HepG2 (cell line): ENCODE results near the gene ZNF770. TPM values are rescaled to one million over a fixed set of nuclear protein-coding genes. Genes with fewer than 3 reads are reported as not detected.

Experiments
- ARHGAP35 ChIP-seq: sonication (generic); formaldehyde crosslinking; IDR thresholded peaks from 2 replicates; pipeline ENCODE4 v1.9.0; 2022; ENCODE audit warnings: mild to moderate bottlenecking, inconsistent platforms, moderate library complexity, missing genetic modification reagents, borderline replicate concordance
- ARNT2 ChIP-seq: sonication (generic); formaldehyde crosslinking; IDR thresholded peaks from 2 replicates; pipeline ENCODE4 v1.8.0; 2022; ENCODE audit warnings: mild to moderate bottlenecking, low read depth, missing genetic modification reagents, moderate library complexity
- CC2D1A ChIP-seq: sonication (generic); formaldehyde crosslinking; IDR thresholded peaks from 2 replicates; pipeline ENCODE4 v1.8.1; 2023; ENCODE audit warnings: mild to moderate bottlenecking, missing genetic modification reagents
- DNMT1 ChIP-seq: sonication (generic); formaldehyde crosslinking; IDR thresholded peaks from 2 replicates; pipeline ENCODE4 v1.5.1; 2020; ENCODE audit warnings: mild to moderate bottlenecking, missing genetic modification reagents
- GLI4 ChIP-seq: sonication (generic); formaldehyde crosslinking; IDR thresholded peaks from 2 replicates; pipeline ENCODE4 v1.5.1; 2020; ENCODE audit warnings: missing genetic modification reagents, mild to moderate bottlenecking, moderate library complexity, borderline replicate concordance
- GTF2F1 ChIP-seq: fragments of 150-350 bp; IDR thresholded peaks from 2 replicates; pipeline ENCODE4 v1.6.1; 2014; ENCODE audit warnings: low read length
- KDM2A ChIP-seq: sonication (generic); formaldehyde crosslinking; IDR thresholded peaks from 2 replicates; pipeline ENCODE4 v1.4.0; 2020; ENCODE audit warnings: low read depth, missing genetic modification reagents, borderline replicate concordance
- NBN ChIP-seq: fragments of 450-650 bp; conservative IDR thresholded peaks from 2 replicates; pipeline ENCODE4 v1.6.1; 2017
- SRY ChIP-seq: sonication (generic); formaldehyde crosslinking; IDR thresholded peaks from 2 replicates; pipeline ENCODE4 v1.8.0; 2022; ENCODE audit warnings: mild to moderate bottlenecking, missing genetic modification reagents
- TMF1 ChIP-seq: sonication (generic); formaldehyde crosslinking; IDR thresholded peaks from 2 replicates; pipeline ENCODE4 v1.8.1; 2022; ENCODE audit warnings: low read depth, missing genetic modification reagents
- ZNF296 ChIP-seq: sonication (generic); formaldehyde crosslinking; conservative IDR thresholded peaks from 2 replicates; pipeline ENCODE4 v1.5.0; 2020; ENCODE audit warnings: mild to moderate bottlenecking, missing genetic modification reagents
- ZNF432 ChIP-seq: sonication (generic); formaldehyde crosslinking; IDR thresholded peaks from 2 replicates; pipeline ENCODE4 v1.5.0; 2020; ENCODE audit warnings: missing genetic modification reagents, mild to moderate bottlenecking, borderline replicate concordance
- ZNF567 ChIP-seq: sonication (generic); formaldehyde crosslinking; IDR thresholded peaks from 2 replicates; pipeline ENCODE4 v1.8.1; 2023; ENCODE audit warnings: mild to moderate bottlenecking, missing genetic modification reagents, borderline replicate concordance
- ZNF570 ChIP-seq: sonication (generic); formaldehyde crosslinking; IDR thresholded peaks from 2 replicates; pipeline ENCODE4 v1.4.0; 2020; ENCODE audit warnings: mild to moderate bottlenecking, missing genetic modification reagents, borderline replicate concordance
- ZNF780A ChIP-seq: sonication (generic); formaldehyde crosslinking; IDR thresholded peaks from 2 replicates; pipeline ENCODE4 v1.8.0; 2022; ENCODE audit warnings: mild to moderate bottlenecking, missing genetic modification reagents, moderate library complexity
- ZNF879 ChIP-seq: sonication (generic); formaldehyde crosslinking; IDR thresholded peaks from 2 replicates; pipeline ENCODE4 v1.8.1; 2023; ENCODE audit warnings: missing genetic modification reagents
- polyA plus RNA-seq, 8 experiments: library from polyadenylated mRNA; depleted of rRNA in 3 of 8; stranded (reverse) in 7 of 8; unstranded in 1 of 8; fragments of >200 nt; fragmentation: Illumina TruSeq in 4 of 8; extraction: Trizol in 4 of 8; gene quantifications; 2 replicates each; pipeline versions ENCODE4 v1.2.1 to v1.2.3, GENCODE V29; 2011 to 2016; ENCODE audit warnings: low read depth in 4 of 8, missing spikeins in 1 of 8, mixed read lengths in 1 of 8; ENCODE audit not compliant: insufficient read depth in 1 of 8
- total RNA-seq, 5 experiments: library from RNA; depleted of rRNA; stranded (reverse); fragments of >200 nt; fragmentation: Illumina TruSeq; extraction: Trizol; gene quantifications; 2 replicates each; pipeline ENCODE4 v1.2.3, GENCODE V29; 2016; ENCODE audit warnings: low read depth in 1 of 5
- TF ChIP-seq, protein P1 (sequence below): sonication (generic); formaldehyde crosslinking; IDR thresholded peaks from 2 replicates; pipeline ENCODE4 v1.5.0; 2020; ENCODE audit warnings: mild to moderate bottlenecking, missing genetic modification reagents
- TF ChIP-seq, protein P2 (sequence below): sonication (generic); formaldehyde crosslinking; IDR thresholded peaks from 2 replicates; pipeline ENCODE4 v1.5.1; 2020; ENCODE audit warnings: mild to moderate bottlenecking, missing genetic modification reagents, moderate library complexity
- TF ChIP-seq, protein P3 (sequence below): sonication (generic); formaldehyde crosslinking; conservative IDR thresholded peaks from 2 replicates; pipeline ENCODE4 v1.4.0; 2020; ENCODE audit warnings: missing genetic modification reagents
- TF ChIP-seq, protein P4 (sequence below), 2 experiments: IDR thresholded peaks; 2 replicates each; pipeline ENCODE4 v1.6.1; 2011 to 2012; ENCODE audit warnings: low read length in 2 of 2, borderline replicate concordance in 1 of 2, low read depth in 1 of 2, mild to moderate bottlenecking in 1 of 2, moderate library complexity in 1 of 2

Gene ZNF770
- total and polyA plus RNA-seq, 2 of the 13 experiments (the other 11 are each of a cell fraction or from before 2014, with no cell fraction given), result 15.5 to 33.1 TPM

DNA sequence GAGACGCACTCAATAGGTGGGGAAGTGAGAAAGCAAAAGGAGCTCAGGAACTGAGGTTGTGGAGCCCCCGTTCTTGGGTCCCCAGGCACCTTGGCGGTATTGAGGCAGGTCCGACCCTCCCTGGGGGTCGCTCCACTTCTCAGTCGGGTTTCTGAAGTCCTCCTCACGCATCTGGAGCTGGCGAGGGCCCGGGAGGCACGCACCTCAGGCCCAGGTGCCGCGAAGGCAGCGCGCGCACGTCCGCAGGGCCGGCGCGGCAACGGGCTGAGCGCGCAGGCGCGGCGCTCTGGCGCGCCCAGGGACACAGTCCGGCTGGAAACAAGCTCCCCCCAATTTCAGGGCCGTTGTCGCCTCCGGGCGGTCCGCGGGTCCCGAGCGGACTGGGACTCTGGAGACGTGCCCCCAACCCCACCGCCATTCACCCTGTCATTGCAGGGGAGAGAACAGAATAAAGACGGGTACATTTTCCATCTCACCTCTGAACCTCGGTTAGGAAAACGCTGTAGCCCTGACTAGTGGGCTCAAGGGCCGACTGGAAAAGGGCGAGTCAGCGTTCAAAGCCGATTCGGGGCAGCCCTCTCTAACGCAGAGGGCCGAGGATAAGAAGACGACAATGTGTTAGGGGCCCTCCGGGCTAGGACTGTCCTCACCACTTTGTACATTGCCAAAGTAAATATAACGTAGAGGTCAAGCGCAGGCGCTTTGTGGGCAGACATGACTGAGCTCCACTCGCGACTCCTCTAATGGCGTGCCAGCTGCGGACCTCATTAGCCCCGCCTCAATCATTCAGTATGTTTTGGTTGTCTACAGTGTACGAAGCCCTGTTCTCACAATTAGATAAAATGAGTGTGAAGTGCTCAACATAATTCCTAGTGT, at the start of gene ZNF770 (continued):
- TF ChIP-seq ARHGAP35 (CRISPR knock-in tag), result peak; percentile 8
- peak; percentile 96 for TF ChIP-seq KDM2A (CRISPR knock-in tag)
- TF ChIP-seq GLI4 (CRISPR knock-in tag), result no peak; the same call in 1 of the 2 replicates
- peak; percentile 76 for TF ChIP-seq ZNF567 (CRISPR knock-in tag)
- TF ChIP-seq, protein P1, sequence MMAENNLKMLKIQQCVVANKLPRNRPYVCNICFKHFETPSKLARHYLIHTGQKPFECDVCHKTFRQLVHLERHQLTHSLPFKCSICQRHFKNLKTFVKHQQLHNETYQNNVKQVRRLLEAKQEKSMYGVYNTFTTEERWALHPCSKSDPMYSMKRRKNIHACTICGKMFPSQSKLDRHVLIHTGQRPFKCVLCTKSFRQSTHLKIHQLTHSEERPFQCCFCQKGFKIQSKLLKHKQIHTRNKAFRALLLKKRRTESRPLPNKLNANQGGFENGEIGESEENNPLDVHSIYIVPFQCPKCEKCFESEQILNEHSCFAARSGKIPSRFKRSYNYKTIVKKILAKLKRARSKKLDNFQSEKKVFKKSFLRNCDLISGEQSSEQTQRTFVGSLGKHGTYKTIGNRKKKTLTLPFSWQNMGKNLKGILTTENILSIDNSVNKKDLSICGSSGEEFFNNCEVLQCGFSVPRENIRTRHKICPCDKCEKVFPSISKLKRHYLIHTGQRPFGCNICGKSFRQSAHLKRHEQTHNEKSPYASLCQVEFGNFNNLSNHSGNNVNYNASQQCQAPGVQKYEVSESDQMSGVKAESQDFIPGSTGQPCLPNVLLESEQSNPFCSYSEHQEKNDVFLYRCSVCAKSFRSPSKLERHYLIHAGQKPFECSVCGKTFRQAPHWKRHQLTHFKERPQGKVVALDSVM (CRISPR knock-in tag), result peak; percentile 55; the same call in 1 of the 2 replicates
- TF ChIP-seq, protein P2, sequence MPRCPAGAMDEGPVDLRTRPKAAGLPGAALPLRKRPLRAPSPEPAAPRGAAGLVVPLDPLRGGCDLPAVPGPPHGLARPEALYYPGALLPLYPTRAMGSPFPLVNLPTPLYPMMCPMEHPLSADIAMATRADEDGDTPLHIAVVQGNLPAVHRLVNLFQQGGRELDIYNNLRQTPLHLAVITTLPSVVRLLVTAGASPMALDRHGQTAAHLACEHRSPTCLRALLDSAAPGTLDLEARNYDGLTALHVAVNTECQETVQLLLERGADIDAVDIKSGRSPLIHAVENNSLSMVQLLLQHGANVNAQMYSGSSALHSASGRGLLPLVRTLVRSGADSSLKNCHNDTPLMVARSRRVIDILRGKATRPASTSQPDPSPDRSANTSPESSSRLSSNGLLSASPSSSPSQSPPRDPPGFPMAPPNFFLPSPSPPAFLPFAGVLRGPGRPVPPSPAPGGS (CRISPR knock-in tag), result peak; percentile 86; the same call in 1 of the 2 replicates
- TF ChIP-seq CC2D1A (CRISPR knock-in tag), result no peak
- TF ChIP-seq SRY (CRISPR knock-in tag), result peak; percentile 71
- no peak for TF ChIP-seq ZNF780A (CRISPR knock-in tag)
- TF ChIP-seq DNMT1 (CRISPR knock-in tag), result peak; percentile 79; the same call in 1 of the 2 replicates
- TF ChIP-seq TMF1 (CRISPR knock-in tag), result peak; percentile 94
- peak; percentile 76; the same call in 1 of the 2 replicates for TF ChIP-seq GTF2F1
- TF ChIP-seq ZNF432 (CRISPR knock-in tag), result no peak
- TF ChIP-seq ZNF570, result no peak
- peak; percentile 89 for TF ChIP-seq ARNT2 (CRISPR knock-in tag)
- TF ChIP-seq, protein P3, sequence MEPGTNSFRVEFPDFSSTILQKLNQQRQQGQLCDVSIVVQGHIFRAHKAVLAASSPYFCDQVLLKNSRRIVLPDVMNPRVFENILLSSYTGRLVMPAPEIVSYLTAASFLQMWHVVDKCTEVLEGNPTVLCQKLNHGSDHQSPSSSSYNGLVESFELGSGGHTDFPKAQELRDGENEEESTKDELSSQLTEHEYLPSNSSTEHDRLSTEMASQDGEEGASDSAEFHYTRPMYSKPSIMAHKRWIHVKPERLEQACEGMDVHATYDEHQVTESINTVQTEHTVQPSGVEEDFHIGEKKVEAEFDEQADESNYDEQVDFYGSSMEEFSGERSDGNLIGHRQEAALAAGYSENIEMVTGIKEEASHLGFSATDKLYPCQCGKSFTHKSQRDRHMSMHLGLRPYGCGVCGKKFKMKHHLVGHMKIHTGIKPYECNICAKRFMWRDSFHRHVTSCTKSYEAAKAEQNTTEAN, result peak; percentile 56
- no peak for TF ChIP-seq ZNF879
- TF ChIP-seq ZNF296 (CRISPR knock-in tag), result peak; percentile 65; the same call in 1 of the 2 replicates
- TF ChIP-seq, protein P4, sequence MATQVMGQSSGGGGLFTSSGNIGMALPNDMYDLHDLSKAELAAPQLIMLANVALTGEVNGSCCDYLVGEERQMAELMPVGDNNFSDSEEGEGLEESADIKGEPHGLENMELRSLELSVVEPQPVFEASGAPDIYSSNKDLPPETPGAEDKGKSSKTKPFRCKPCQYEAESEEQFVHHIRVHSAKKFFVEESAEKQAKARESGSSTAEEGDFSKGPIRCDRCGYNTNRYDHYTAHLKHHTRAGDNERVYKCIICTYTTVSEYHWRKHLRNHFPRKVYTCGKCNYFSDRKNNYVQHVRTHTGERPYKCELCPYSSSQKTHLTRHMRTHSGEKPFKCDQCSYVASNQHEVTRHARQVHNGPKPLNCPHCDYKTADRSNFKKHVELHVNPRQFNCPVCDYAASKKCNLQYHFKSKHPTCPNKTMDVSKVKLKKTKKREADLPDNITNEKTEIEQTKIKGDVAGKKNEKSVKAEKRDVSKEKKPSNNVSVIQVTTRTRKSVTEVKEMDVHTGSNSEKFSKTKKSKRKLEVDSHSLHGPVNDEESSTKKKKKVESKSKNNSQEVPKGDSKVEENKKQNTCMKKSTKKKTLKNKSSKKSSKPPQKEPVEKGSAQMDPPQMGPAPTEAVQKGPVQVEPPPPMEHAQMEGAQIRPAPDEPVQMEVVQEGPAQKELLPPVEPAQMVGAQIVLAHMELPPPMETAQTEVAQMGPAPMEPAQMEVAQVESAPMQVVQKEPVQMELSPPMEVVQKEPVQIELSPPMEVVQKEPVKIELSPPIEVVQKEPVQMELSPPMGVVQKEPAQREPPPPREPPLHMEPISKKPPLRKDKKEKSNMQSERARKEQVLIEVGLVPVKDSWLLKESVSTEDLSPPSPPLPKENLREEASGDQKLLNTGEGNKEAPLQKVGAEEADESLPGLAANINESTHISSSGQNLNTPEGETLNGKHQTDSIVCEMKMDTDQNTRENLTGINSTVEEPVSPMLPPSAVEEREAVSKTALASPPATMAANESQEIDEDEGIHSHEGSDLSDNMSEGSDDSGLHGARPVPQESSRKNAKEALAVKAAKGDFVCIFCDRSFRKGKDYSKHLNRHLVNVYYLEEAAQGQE (IDR thresholded peaks at IDR 0.05; ENCODE audit: borderline replicate concordance in 1 of 2, low read depth in 1 of 2, low read length in 2 of 2), result peak in 1 of 2 experiments; percentile 66; a peak in 2 of 4 replicates
- no peak for TF ChIP-seq NBN
